Esophagus muscularis mucosa (tissue), 4 donors: ENCODE measurements around the gene MIB1. TPM values are rescaled to one million over a fixed set of nuclear protein-coding genes. Genes with fewer than 3 reads are reported as not detected.

Experiments used
- DNase-seq: peaks from one replicate; pipeline ENCODE4 v3.0.0-alpha.2; 2017; ENCODE audit errors: extremely low spot score
- H3K27ac ChIP-seq, 4 donors: fragments of 200-600 bp; sonication (generic); replicated peaks in 1 of 4; 1 replicate in 3 of 4; 2 replicates in 1 of 4; pipeline ENCODE4 v1.5.1; 2016 to 2019; ENCODE audit warnings: mild to moderate bottlenecking in 1 of 4
- H3K27me3 ChIP-seq, 4 donors: fragments of 200-600 bp; sonication (generic); one replicate each; pipeline versions ENCODE4 v1.5.1 to v1.6.0; 2016 to 2019
- H3K36me3 ChIP-seq, 4 donors: fragments of 200-600 bp; sonication (generic); one replicate each; pipeline ENCODE4 v1.5.1; 2016 to 2019
- H3K4me1 ChIP-seq, 4 donors: fragments of 200-600 bp; sonication (generic); one replicate each; pipeline ENCODE4 v1.5.1; 2016 to 2019
- H3K4me3 ChIP-seq, 4 donors: fragments of 200-600 bp; sonication (generic); 1 replicate in 2 of 4; 2 replicates in 2 of 4; pipeline ENCODE4 v1.5.1; 2016 to 2019; ENCODE audit warnings: mild to moderate bottlenecking in 4 of 4, moderate library complexity in 1 of 4
- H3K9me3 ChIP-seq, 4 donors: fragments of 200-600 bp; sonication (generic); 1 replicate in 3 of 4; 2 replicates in 1 of 4; pipeline ENCODE4 v1.5.1; 2016 to 2019
- CTCF ChIP-seq, 3 experiments: fragments of 200-600 bp in 2 of 3; fragments of 450-650 bp in 1 of 3; sonication (generic) in 2 of 3; IDR thresholded peaks; one replicate each; pipeline ENCODE4 v1.5.1; 2017 to 2019; ENCODE audit warnings: antibody characterized with exemption in 3 of 3, mild to moderate bottlenecking in 2 of 3, moderate library complexity in 1 of 3
- EP300 ChIP-seq: sonication (generic); formaldehyde crosslinking; IDR thresholded peaks from one replicate; pipeline ENCODE4 v1.6.1; 2017; ENCODE audit warnings: antibody characterized with exemption
- POLR2A ChIP-seq: fragments of 450-650 bp; IDR thresholded peaks from one replicate; pipeline ENCODE4 v1.6.1; 2017; ENCODE audit warnings: antibody characterized with exemption, moderate library complexity, mild to moderate bottlenecking, low read depth
- POLR2AphosphoS5 ChIP-seq, 2 donors: sonication (generic); formaldehyde crosslinking; IDR thresholded peaks; one replicate each; pipeline ENCODE4 v1.6.1; 2017; ENCODE audit warnings: antibody characterized with exemption in 2 of 2
- WGBS: methylation state at CpG from one replicate; pipeline ENCODE4 v1.1.5; 2018; 5-methylcytosine and 5-hydroxymethylcytosine counted together
- intact Hi-C: fragments of 100-400 bp; cut with DNase I; formaldehyde crosslinking; loops from one replicate; pipeline ENCODE4 v1.15.1; 2023
- total RNA-seq, 4 donors: library from RNA; depleted of rRNA; stranded (reverse); fragments of >200 nt; gene quantifications; one replicate each; pipeline versions ENCODE4 v1.1.0 to v1.2.1, GENCODE V29; 2016

The MIB1 gene
- total RNA-seq, 4 donors from 2014 or later, result 36.0 to 55.3 (median 40.8) TPM

- Histone ChIP-seq H3K27me3 (no peaks in the 10 kb centered on the region), H3K36me3 (no peaks in the 10 kb centered on the region), H3K4me3 (no peak overlapping the region), H3K9me3 (no peaks in the 10 kb centered on the region), H3K27ac (no peak overlapping the region), H3K4me1 (peaks cover 0 to 16% (median 12%) of the 10 kb centered on the region in 4 donors)
- intact Hi-C loops, result loop anchor here (5.0 kb wide), 1 partner anchor 49 kb away; no protein-coding TSS in a partner anchor
- DNase-seq, result no peak
- TF ChIP-seq POLR2A, result no peak
- TF ChIP-seq EP300, result no peak
- no peak for TF ChIP-seq CTCF (IDR thresholded peaks at IDR 0.05)
- no peak for TF ChIP-seq POLR2AphosphoS5 (IDR thresholded peaks at IDR 0.05)
Observed at GRCh38 chr18:21908711-21909110, 168.1 kb downstream of the MIB1 start.

- intact Hi-C loops, result no loop called here
- 75% methylated on average over 5 of the region's 5 CpGs for WGBS
- no peaks in the 10 kb centered on the region for H3K4me1 ChIP-seq
- no peaks in the 10 kb centered on the region for H3K36me3 ChIP-seq
- no peak overlapping the region for H3K27ac ChIP-seq
- DNase-seq, result peak; percentile 68
- H3K27me3 ChIP-seq, result no peaks in the 10 kb centered on the region
- no peak overlapping the region for H3K4me3 ChIP-seq
- no peaks in the 10 kb centered on the region for H3K9me3 ChIP-seq
- no peak for TF ChIP-seq POLR2AphosphoS5 (IDR thresholded peaks at IDR 0.05)
- TF ChIP-seq POLR2A, result no peak
- TF ChIP-seq CTCF (IDR thresholded peaks at IDR 0.05), result no peak
- TF ChIP-seq EP300, result no peak
Observed at GRCh38 chr18:21910906-21911305, 170.3 kb downstream of the MIB1 start.

GRCh38 chr18:21911551-21911950 is 171.0 kb downstream of the MIB1 start:
- Histone ChIP-seq H3K36me3 (no peaks in the 10 kb centered on the region), H3K4me3 (no peak overlapping the region), H3K27me3 (no peaks in the 10 kb centered on the region), H3K9me3 (no peaks in the 10 kb centered on the region), H3K27ac (no peak overlapping the region), H3K4me1 (no peaks in the 10 kb centered on the region)
- intact Hi-C loops, result no loop called here
- WGBS, result 44% methylated on average over 5 of the region's 5 CpGs
- peak; percentile 45 for DNase-seq
- TF ChIP-seq CTCF (IDR thresholded peaks at IDR 0.05) (no peak), EP300 (no peak), POLR2AphosphoS5 (IDR thresholded peaks at IDR 0.05) (no peak), POLR2A (no peak)

GRCh38 chr18:21912339-21913239 is 172.0 kb downstream of the MIB1 start:
- 73% methylated on average over 5 of the region's 5 CpGs for WGBS
- H3K4me1 ChIP-seq, result no peaks in the 10 kb centered on the region
- H3K4me3 ChIP-seq, result no peak overlapping the region
- intact Hi-C loops, result no loop called here
- no peak for DNase-seq
- no peaks in the 10 kb centered on the region for H3K36me3 ChIP-seq
- peaks cover 0 to 6% (median 0%) of the 10 kb centered on the region in 4 donors for H3K9me3 ChIP-seq
- TF ChIP-seq POLR2A (no peak), EP300 (no peak), CTCF (IDR thresholded peaks at IDR 0.05) (no peak), POLR2AphosphoS5 (IDR thresholded peaks at IDR 0.05) (no peak)
- H3K27ac ChIP-seq, result no peak overlapping the region
- no peaks in the 10 kb centered on the region for H3K27me3 ChIP-seq
